ENCODE data around the gene LRRK1.

GRCh38 chr15:101081900-101082299 is 162.7 kb downstream of the LRRK1 start:
- TF ChIP-seq POLR2A (IDR thresholded peaks at IDR 0.05; ENCODE audit: low read depth, low read length) (no peak), FOS (IDR thresholded peaks at IDR 0.05; ENCODE audit: low read depth, low read length) (no peak), CTCF (conservative IDR thresholded peaks at IDR 0.05; ENCODE audit: low read depth, low read length) (no peak), MXI1 (IDR thresholded peaks at IDR 0.05; ENCODE audit: borderline replicate concordance, low read depth, low read length) (no peak), RAD21 (IDR thresholded peaks at IDR 0.05; ENCODE audit: low read length) (no peak), BHLHE40 (IDR thresholded peaks at IDR 0.05; ENCODE audit: low read depth, low read length) (no peak), MAFK (IDR thresholded peaks at IDR 0.05; ENCODE audit: low read depth, low read length) (no peak), CEBPB (IDR thresholded peaks at IDR 0.05; ENCODE audit: low read depth, low read length) (no peak), CHD1 (IDR thresholded peaks at IDR 0.05; ENCODE audit: low read depth, low read length) (no peak), ELK1 (IDR thresholded peaks at IDR 0.05; ENCODE audit: borderline replicate concordance, low read depth, low read length) (no peak), RCOR1 (IDR thresholded peaks at IDR 0.05; ENCODE audit: insufficient replicate concordance, low read length) (no peak), NFE2L2 (IDR thresholded peaks at IDR 0.05; ENCODE audit: low read depth, low read length) (no peak), SMC3 (IDR thresholded peaks at IDR 0.05; ENCODE audit: low read depth, low read length) (no peak), USF2 (IDR thresholded peaks at IDR 0.05; ENCODE audit: low read depth, low read length) (no peak)
